SIG-M5 treated with dmso at 0.1 percent for 504 hours (cell line): ENCODE data around the gene ARMC9.
"Not testable (repeated sequence)": the region's sequence is repeated elsewhere in the genome, so short reads cannot be mapped to it uniquely, and the experiment has no call there.

Source experiments
- DNase-seq: peaks from one replicate; lab custom pipeline; 2025; ENCODE audit not compliant: unreplicated experiment; lab: John Stamatoyannopoulos, UW

ARMC9 gene

DNA sequence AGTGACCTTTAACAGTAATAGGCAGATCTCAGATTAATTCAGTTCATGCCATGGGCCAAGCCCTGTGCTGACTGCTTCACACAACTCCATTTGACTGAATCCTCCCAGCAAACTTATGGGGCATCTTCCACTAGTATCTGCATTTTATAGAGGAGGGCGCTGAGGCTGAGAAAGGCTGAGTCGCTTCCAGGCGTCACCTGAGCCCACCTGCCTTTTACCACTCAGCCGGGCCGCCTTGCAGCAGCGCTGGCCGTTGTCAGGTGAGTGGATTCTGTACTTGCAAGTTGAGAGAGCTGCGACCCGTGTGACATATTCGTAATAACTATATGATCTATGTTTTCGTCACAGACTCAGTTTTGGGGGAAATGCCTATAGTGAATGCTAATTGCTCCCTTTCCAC, 137.8 kb downstream of the ARMC9 start:
- DNase-seq, result no peak

DNA sequence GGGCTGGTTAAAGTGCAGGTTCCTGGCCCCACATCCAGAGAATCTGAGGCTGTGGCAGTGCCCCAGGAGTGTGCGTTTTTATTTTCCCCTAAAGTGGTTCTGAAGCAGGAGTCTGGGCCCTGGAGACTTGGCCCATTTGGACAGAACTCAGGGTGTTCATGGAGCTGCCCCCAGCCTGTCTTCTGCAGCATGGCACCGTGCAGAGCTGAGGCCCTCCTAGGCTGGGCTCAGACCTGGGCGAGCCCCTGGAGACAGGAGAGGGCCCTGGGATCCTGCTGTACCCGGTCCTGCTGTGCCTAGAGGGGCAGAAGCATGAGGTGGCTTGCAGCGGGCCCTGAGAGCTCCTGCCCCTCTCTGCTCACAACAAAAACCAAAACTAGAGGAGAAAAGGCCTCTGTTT, 138.3 kb downstream of the ARMC9 start:
- DNase-seq, result no peak

DNA sequence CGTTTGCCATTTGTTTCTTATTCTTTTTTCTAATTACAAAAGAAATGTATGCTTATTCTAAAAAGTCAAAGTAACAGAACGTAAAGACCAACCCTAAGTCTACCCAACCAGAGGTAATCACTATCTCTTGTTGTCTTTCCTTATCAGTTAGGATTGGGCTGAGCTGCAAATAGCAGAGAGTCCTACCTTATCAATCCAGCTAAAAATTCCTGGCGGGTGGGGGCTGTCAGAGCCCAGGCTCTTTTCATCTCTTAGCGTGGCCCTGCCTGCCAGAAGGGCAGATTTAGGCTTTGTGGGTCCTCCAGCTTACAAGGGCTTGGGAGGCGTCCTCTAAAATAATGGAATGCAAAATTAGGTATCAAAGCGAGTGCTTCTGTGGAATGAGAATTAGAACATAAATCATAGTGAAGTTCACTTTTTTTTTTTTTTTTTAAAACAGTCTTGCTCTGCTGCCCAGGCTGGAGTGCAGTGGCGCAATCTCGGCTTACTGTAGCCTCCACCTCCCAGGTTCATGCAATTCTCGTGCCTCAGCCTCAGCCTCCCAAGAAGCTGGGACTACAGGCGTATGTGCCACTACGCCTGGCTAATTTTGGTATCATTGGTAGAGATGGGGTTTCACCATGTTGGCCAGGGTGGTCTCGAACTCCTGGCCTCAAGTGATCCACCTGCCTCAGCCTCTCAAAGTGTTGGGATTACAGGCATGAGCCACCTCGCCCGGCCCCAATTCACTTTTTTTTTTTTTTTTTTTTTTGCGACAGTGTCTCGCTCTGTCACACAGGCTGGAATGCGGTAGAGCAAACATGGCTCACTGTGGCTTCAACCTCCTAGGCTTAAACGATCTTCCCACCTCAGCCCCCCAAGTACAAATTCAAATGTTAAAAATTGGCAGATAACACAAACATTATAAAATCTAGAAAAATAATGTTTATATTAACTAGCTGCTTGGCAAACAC, 139.7 kb downstream of the ARMC9 start:
- DNase-seq, result no peak

DNA sequence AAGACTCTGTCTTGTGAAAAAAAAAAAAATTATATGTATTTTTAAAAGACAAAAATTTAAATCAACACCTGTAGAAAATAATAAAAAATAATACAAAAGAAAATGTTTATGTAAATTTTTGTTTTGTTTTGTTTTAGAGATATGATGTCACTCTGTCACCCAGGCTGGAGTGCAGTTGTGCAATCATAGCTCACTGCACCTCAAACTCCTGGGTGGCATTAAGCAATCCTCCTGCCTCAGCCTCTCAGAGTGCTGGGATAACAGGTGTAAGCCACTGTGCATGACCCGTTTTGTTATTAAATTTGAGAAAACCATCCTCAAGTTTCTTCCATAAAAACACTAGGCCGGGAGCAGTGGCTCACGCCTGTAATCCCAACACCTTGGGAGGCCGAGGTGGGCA, 140.9 kb downstream of the ARMC9 start:
- peak; percentile 9 for DNase-seq

DNA sequence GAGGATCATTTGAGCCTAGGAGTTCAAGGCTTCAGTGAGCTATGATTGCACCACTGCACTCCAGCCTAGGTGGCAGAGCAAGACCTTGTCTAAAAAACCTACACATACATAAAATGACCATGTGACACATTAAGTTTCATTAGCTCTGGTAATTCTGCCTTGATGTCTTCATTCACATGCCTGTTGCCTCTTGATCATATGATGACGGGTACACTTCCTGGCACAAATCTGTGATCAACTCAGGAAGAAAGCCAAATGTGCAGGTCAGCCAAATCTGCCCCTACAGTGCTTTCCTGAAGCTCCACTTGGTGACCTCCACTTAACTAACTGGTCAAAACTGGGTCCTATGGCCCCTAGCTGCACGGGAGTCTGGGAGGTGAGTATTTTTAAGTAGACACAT, 142.7 kb downstream of the ARMC9 start:
- DNase-seq, result no peak

DNA sequence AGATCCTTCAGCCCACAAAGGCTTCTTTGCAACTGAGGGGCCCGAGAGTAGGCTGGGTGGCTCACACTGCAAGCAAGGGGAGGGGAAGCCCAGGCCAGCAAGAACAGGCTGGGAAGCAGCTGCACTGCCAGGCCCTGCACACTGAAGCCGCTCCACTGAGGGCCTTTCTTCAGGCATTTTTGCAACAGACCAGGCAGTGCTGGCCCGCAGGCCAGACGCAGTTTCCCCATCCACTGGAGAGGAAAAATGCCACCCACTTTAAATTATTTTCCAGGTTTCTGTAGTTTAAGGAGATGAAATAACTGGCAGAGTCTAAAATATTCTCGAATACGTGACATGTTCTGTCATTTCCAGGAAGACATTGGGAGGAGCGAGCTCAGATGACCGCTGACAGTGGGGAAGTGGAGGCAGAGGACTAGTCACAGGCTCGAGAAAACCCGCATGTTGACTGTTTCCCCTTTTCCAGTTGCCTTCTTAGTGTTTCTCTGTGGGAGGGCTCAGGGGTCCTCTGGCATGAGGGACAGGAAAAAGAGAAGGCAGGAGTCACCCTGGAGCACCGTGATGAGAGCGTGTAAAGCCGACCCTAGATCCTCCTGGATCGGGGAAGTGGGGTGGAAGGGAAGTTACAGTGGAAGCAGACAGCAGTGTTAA, 143.8 kb downstream of the ARMC9 start:
- peak; percentile 68 for DNase-seq

DNA sequence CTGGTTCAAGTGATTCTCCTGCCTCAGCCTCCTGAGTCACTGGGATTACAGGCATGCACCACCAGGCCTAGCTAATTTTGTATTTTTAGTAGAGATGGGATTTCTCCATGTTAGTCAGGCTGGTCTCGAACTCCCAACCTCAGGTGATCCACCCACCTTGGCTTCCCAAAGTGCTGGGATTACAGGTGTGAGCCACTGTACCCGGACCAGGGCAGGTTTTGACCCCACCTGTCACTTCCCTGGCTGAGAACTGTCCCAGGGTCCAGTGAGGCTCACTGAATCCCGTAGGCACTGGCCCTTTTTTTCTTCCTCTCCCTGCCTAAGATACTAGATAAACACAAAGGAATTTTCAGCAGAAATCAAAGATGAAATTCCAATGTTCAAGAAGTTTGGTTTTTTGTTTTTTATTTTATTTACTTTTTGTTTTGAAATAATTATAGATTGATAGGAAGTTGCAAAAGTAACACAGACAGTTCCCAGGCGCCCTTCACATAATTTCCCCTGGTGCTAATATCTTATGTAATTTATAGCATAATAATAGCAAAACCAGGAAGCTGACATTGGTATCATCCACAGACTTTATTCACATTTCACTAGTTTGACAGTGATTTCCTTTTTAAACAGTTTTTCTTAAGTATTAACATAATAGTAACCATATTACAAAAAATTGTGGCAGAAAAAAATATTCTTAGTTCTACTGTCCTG, 144.7 kb downstream of the ARMC9 start:
- DNase-seq, result no peak

DNA sequence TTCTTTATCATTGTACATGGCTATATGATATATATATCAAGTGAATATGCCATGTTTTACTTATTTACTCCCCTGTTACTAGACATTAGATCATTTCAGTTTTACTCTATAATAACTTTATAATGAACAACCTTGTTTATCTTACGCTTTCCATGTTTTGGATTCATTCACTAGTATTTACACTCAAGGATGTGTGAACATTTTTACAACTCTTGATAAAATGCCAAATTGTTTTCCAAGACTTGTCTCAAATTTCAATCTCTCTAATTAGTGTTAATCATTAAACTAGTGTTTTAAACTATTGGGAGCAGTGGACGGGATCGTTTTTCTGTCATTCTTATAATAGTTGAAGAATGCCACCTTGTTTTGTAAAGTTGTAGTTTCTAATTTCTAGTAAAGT, 145.6 kb downstream of the ARMC9 start:
- no peak for DNase-seq

DNA sequence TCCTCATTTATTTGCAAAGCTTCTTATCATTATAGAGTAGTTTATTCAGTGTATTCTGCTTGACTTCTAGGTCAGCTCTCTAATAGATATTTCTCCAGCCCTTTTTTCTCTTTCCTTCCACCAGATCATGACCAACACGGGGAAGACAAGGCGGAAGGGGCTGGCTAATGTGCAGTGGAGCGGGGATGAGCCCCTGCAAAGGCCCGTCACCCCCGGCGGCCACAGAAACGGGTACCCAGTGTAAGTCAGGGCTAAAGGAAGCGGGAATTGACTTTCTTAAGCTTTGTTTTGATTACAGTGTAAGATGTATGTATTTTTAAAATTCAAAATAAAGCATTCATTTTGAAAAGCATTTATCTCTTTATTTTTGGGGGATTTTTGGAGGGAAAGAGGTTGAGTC, 146.4 kb downstream of the ARMC9 start:
- no peak for DNase-seq

DNA sequence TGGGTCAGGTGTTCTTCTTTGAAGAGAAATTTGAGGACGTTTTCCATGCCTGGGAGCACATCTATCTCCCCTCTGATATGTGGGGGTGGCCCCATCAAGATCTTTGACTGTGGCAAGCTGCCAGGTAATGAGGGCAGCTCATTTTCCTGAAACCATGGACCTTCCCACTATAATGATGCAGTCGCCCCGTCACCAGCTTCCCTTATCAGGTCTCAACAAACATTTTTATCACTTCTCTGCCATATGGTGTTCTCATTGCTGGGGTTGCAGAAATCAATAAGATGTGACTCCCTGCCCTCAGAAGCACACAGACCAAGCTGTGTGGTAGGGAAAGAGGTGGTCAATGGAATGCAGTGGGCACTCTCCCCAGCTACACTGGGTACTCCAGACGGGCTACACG, 148.7 kb downstream of the ARMC9 start:
- DNase-seq, result no peak

DNA sequence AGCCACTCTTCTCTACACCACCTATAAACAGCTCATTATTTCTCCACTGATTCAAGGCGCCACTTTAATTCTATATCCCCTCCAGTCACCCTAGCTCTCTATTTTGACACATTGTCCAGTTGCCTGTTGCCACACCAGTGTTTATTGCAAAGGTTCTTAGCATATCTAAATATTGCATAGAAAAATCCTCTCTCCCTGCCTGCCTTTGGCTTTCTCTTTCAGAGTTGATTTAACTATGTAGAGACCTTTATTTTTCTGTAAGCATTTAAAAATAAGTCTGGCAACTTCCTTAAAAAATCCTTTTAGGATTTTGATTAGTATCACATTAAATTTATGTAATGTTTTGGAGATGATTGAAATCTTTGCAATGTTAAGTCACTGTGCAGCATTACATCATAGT, 149.2 kb downstream of the ARMC9 start:
- DNase-seq, result no peak

DNA sequence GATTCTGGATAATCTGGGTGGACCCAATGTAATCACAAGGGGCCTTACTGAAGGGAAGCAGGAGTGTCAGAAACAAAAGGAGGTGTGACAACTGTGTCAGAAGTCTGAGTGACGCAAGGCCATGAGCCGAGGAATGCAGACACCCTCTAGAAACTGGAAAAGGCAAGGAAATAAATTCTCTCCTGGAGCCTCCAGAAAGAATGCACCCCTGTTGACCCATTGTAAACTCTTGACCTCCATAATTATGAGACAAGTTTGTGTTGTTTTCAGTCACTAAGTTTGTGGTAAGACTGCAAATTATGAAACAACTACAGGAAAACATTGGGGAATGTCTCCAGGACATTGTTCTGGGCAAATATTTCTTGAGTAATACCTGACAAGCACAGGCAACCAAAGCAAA, 149.7 kb downstream of the ARMC9 start:
- DNase-seq, result no peak

DNA sequence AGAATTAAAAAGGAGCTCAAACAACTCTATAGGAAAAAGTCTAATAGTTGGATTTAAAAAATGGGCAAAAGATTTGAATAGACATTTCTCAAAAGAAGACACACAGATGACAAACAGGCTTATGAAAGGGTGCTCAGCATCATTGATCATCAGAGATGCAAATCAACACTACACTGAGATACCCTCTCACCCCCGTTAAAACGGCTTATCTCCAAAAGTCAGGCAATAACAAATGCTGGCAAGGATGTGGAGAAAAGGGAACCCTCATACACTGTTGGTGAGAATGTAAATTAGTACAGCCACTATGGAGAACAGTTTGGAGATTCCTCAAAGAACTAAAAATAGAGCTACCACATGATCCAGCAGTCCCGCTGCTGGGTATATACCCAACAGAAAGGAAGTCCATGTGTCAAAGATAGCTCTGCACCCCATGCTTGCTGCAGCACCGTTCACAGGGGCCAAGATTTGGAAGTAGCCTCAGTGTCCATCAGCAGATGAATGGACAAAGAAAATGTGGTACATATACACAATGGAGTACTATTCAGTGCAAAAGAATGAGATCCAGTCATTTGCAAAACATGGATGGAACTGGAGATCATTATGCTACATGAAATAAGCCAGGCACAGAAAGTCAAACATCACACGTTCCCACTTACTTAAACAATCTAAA, 150.4 kb downstream of the ARMC9 start:
- DNase-seq, result no peak

DNA sequence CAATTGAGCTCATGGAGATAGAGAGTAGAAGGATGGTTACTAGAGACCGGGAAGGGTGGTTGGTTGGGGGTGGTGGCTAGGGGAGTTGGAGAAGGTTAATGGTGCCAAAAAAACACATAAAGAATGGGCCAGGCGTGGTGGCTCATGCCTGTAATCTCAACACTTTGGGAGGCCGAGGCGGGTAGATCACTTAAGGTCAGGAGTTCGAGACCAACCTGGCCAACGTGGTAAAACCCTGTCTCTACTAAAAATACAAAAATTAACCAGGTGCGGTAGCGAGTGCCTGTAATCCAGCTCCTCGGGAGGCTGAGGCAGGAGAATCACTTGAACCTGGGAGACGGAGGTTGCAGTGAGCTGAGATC, 150.9 kb downstream of the ARMC9 start:
- not testable (repeated sequence) for DNase-seq

DNA sequence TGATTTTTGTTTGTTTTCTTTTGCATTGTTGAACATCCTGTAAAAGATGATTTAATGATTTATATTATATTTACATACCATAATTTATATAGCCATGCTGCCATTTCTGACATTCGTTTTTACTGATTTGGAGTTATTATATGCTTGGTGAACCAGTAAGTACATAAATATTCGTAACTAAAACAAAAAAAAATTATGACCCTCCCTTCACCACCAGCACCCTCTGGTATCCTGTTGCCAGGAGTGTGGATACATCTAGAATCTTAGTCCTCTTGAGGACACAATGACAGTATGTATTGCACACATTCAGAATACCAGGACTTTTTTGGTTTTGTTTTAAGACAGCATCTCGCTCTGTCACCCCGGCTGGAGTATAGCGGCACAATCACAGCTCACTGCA, 153.2 kb downstream of the ARMC9 start:
- DNase-seq, result no peak

DNA sequence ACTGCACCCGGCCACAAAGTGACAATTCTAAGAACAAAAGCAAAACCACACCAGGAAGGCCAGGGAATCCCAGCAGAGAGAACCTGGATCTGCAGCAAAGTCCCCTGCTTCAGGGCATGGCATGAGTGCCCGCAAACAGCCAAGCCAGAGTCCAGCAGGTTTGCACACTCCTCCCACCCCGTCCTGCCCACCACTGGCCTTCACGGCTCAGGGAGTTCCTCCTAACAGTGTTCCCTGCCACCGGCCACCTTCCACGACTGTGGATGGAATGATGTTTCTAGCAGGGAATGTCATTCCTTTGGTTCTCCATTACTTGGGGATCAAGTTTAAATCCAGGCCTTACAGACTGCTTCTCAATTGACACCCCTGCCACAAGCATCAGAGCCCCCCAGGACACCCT, 155.0 kb downstream of the ARMC9 start:
- no peak for DNase-seq

DNA sequence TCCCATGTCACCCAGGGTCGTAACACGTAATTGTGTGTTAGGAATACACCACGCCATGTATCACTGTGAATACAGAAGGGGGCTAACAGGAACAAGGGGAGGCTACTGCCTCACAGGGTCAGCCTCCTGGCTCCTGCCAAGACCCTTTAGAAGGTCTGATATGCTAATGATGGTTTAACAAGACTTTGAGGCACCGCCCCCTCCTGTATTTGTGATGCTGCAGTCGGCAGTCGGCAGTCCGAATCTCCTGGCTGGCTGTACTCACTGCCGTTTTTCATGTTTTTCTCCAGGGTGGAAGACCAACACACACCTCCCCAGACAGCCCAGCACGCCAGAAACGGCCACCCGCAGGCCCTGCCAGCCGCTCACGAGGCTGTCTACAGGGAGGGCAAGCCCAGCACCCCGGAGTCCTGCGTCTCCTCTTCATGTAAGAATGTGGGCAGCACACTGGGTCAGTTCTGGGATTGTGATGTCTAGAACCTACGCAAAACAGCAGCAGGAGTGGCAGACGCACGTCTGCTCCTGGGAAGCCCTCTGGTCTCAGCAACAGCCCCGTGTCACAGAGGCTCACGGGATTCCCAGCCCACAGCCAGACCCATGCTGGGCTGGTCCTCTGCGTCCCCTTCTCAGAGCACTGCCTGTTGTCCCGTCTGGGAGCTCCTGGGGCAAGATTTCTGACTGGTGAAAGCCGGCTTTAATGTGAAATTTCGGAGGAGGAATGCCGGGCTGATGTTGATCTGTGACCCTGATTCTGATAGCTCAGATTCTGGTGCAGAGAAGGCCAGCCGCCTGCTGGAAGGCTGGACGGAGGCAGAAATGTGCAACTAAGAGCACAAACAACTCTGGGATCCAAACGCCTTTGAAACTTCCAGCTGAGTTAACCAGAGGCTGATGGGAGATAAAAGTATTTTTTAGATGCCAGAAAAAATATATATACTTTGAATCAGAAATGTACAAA, 157.4 kb downstream of the ARMC9 start:
- no peak for DNase-seq

DNA sequence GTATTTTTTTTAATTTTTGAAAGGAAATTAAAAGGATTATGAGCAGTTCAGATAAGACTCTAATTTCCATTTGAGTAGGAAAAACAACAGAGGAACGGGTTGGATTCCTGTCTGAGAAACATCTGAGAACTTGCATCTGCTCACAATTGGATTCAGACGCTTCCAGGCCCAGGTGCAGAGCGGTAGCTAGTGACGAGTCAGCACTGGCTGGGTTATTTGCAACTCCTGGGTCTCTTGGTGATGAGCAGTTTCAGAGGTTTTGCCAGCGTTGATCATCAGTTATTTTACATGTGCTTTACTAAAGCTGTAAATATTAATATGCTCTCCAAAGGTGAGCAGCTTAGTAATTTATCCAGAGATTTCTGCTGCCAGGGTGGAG, 158.0 kb downstream of the ARMC9 start:
- DNase-seq, result no peak

DNA sequence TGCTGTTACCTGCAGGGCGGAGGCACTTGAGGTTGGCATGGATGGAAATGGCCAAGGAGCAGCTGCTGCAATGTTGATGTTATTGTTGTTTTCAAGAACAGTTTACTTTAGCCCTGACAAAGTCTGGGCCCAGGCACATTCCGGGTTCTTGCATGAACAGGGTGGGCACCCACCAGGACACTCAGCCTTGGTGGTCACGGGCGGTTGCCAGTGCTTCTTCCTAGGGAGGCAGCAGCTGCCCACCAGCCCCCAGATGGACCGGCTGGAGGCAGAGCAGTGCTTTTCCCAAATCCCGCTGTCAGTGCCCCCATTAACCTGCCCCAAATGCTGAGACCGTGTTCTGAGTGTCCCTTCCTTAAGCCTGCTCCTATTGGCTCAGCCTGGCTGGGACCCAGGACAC, 158.6 kb downstream of the ARMC9 start:
- no peak for DNase-seq

DNA sequence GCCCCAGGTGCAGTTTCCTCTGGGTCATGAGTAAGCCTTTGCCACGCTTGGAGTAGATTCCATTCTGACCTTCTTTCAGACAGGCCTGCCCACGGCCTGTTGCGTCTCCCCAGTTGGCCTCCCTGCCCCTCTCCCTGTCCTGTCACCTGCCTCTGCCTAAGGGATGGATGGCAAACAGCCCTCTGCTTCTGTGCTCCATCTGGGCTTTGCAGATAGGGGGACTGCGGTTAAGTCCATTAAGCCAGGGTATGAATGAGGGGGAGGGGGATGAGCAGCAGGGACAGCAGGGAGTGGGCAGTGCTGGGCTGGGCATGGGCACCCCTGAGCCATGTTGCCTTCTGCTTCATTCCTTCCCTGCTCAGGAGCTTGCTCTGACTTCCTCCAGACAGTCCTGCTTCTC, 159.5 kb downstream of the ARMC9 start:
- DNase-seq, result no peak
